ENCODE measurements around the gene B3GALT6.
"Not testable (repeated sequence)": the region's sequence is repeated elsewhere in the genome, so short reads cannot be mapped to it uniquely, and the experiment has no call there.

The B3GALT6 gene

DNA sequence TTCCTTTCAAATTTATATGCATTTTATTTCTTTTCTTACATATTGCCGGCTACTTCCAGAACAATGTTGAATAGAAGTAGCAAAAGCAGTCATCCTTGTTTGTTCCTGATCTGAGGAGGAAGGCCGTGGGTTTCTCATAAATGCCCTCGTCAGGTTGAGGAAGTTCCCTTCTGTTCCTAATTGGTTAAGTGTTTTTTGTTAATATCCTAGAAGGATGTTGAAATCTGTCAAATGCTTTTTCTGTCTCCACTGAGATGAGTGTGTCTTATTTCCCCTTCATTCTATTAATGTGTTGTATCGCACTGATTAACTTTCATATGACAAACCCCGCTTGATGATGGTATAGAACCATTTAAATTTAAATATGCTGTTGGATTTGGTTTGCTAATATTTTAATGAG, 42.9 kb upstream of the B3GALT6 start:
- TF ChIP-seq, protein P1, sequence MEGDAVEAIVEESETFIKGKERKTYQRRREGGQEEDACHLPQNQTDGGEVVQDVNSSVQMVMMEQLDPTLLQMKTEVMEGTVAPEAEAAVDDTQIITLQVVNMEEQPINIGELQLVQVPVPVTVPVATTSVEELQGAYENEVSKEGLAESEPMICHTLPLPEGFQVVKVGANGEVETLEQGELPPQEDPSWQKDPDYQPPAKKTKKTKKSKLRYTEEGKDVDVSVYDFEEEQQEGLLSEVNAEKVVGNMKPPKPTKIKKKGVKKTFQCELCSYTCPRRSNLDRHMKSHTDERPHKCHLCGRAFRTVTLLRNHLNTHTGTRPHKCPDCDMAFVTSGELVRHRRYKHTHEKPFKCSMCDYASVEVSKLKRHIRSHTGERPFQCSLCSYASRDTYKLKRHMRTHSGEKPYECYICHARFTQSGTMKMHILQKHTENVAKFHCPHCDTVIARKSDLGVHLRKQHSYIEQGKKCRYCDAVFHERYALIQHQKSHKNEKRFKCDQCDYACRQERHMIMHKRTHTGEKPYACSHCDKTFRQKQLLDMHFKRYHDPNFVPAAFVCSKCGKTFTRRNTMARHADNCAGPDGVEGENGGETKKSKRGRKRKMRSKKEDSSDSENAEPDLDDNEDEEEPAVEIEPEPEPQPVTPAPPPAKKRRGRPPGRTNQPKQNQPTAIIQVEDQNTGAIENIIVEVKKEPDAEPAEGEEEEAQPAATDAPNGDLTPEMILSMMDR (IDR thresholded peaks at IDR 0.05; ENCODE audit: control insufficient read depth, extremely low read depth, insufficient read depth) = no peak

DNA sequence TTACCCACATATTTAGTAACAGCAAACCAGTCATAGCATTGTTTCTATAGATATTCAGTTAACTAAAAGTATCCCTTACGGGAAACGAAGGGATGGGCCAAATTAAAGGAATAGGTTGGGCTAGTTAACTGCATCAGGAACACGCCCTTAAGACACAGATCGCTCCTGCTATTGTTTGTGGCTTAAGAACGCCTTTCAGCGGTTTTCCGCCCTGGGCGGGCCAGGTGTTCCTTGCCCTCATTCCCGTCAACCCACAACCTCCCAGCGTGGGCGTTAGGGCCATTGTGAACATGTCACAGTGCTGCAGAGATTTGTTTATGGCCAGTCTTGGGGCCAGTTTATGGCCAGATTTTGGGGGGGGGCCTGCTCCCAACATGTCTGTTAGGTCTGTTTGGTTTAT, 40.3 kb upstream of the B3GALT6 start:
- TF ChIP-seq, protein P1 (IDR thresholded peaks at IDR 0.05; ENCODE audit: control insufficient read depth, extremely low read depth, insufficient read depth) = no peak
- no peak overlapping the region for H3K4me3 ChIP-seq (ENCODE audit: low read depth, low read length)
- no peak for DNase-seq (ENCODE audit: low read depth)

More for the DNA sequence above, 42.9 kb upstream of the B3GALT6 start:
- DNase-seq (ENCODE audit: low read depth) = no peak
- H3K4me3 ChIP-seq (ENCODE audit: low read depth, low read length) = no peak overlapping the region

DNA sequence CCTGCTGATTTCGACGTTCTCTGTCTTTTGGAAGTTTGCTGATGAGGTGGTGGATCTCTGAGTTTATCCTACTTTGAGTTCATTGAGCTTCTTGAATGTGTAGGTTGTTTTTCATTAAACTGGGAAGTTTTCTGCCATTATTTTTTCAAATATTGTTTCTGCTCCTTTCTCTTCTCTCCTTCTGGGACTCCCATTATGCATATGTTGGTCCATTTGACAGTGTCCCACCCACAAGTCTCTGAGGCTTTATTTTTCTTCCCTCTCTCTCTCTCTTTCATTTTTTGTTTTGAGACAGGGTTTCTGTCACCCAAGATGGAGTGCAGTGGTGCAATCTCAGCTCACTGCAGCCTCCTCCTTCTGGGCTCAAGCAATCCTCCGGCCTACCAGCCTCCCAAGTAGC, 37.3 kb upstream of the B3GALT6 start:
- no peak for DNase-seq (ENCODE audit: low read depth)
- no peak overlapping the region for H3K4me3 ChIP-seq (ENCODE audit: low read depth, low read length)
- TF ChIP-seq, protein P1 (IDR thresholded peaks at IDR 0.05; ENCODE audit: control insufficient read depth, extremely low read depth, insufficient read depth) = no peak

DNA sequence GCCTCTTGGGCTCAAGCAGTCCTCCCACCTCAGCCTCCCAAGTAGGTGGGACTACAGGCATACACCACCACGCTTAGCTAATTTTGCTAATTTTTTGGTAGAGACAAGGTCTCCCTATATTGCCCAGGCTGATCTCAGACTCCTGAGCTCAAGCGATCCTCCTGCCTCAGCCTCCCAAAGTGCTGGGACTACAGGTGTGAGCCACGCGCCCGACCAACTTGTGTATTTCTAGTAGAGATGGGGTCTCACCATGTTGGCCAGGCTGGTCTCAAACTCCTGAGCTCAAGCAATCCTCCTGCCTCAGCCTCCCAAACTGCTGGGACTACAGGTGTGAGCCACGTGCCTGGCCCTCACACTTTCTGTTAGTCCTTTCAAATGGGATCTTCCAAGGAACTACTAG, 36.3 kb upstream of the B3GALT6 start:
- not testable (repeated sequence) for DNase-seq (ENCODE audit: low read depth); H3K4me3 ChIP-seq (ENCODE audit: low read depth, low read length)

DNA sequence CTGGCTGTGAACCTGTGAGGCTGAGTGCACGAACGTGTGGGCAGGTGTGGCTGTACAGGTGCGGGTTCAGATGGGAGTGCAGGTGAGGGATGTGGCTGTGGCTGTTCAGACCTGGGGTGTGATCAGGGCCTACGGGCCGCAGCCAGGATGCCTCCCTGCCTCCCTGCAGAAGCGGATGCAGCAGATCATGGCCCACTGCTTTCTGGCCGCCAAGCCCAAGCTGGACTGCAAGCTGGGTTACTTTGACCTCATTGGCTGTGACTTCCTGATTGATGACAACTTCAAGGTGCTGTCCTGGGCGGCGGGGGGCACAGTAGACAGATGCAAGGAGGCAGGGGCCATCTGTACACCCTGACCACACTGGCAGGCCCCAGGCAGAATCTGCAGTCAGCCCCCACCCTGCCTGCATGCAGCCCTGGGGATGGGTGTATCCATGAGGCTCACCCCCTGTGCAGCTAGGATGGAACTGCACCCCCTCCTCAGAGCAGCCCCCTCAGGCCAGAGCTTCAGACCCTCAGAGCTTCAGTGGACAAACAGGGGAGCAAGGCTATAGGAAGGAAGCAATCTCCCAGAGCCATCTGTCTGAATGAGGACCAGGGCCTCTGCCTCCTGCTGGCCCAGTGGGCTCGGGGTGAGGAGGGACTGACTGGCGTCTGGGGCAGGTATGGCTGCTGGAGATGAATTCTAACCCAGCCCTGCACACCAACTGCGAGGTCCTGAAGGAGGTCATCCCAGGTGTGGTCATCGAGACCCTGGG, 35.4 kb upstream of the B3GALT6 start:
- TF ChIP-seq, protein P1 (IDR thresholded peaks at IDR 0.05; ENCODE audit: control insufficient read depth, extremely low read depth, insufficient read depth) = no peak
- H3K4me3 ChIP-seq (ENCODE audit: low read depth, low read length) = no peak overlapping the region
- no peak for DNase-seq (ENCODE audit: low read depth)

DNA sequence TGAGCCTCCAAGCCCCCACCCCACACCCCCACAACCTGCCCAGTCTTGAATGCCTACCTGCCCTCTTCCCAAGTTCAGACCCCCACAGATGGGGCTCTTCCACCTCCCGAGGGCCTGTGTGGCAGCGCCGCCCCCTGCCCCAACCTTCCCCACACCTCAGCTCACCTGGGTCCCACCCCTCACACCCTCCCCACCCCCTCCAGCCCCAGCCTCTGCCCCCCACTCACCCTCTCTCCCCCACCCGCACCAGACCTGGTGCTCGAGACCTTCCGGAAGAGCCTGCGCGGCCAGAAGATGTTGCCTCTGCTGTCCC, 34.9 kb upstream of the B3GALT6 start:
- TF ChIP-seq, protein P1 (IDR thresholded peaks at IDR 0.05; ENCODE audit: control insufficient read depth, extremely low read depth, insufficient read depth) = no peak
- H3K4me3 ChIP-seq (ENCODE audit: low read depth, low read length) = no peak overlapping the region
- no peak for DNase-seq (ENCODE audit: low read depth)

DNA sequence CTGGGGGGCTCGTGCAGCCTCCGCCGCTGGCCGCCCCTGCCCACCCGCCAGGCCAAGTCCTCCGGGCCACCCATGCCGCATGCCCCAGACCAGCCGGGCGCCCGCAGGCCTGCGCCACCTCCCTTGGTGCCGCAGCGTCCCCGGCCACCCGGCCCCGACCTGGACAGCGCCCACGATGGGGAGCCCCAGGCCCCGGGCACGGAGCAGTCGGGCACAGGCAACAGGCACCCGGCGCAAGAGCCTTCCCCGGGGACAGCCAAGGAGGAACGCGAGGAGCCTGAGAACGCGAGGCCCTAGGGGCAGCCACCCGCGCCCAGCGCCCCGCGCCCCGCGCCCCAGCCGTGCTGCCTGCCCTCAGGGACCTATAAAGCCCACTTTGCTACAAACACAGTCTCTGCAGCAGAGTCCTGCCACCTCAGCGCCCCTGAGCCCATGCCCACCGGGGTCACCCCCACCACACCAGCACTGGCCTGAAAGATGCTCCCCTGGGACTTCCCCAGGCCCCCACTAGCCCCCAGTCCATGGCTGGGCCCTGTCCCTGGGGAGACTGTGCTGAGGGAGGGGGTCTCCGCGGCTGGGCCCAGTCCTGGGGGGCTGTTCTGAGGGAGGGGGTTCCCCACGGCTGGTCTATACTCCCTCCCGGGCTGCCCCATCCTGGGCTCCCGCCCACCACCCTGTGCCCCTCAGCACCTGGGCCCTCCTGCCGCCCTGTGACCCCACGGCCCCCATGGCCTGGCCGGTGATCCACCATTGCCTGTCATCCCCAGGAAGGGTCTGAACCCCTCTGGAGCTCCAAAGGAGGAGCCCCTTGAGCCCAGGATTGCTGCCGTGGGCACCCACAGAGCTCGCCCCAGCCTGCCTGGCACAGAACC, 34.2 kb upstream of the B3GALT6 start:
- TF ChIP-seq, protein P1 (IDR thresholded peaks at IDR 0.05; ENCODE audit: control insufficient read depth, extremely low read depth, insufficient read depth) = no peak
- no peak for DNase-seq (ENCODE audit: low read depth)
- H3K4me3 ChIP-seq (ENCODE audit: low read depth, low read length) = no peak overlapping the region

Measured in LNCaP clone FGC (cell line).